ENCODE measurements around the gene INPP5A. TPM values are rescaled to one million over a fixed set of nuclear protein-coding genes. Genes with fewer than 3 reads are reported as not detected.

The INPP5A gene
- total RNA-seq, 1 donor from 2014 or later, result 45.2 TPM

- Mint-ChIP-seq H3K9me3 (ENCODE audit: unreplicated experiment) (no peaks in the 10 kb centered on the region), H3K27ac (ENCODE audit: unreplicated experiment) (no peak overlapping the region), H3K36me3 (ENCODE audit: low read depth, unreplicated experiment) (no peaks in the 10 kb centered on the region), H3K4me3 (ENCODE audit: unreplicated experiment) (no peak overlapping the region), H3K27me3 (ENCODE audit: unreplicated experiment) (peaks cover 6% of the 10 kb centered on the region), H3K4me1 (ENCODE audit: unreplicated experiment) (peaks cover 11% of the 10 kb centered on the region)
- no peak for TF ChIP-seq CTCF (IDR thresholded peaks at IDR 0.05; ENCODE audit: unreplicated experiment)
- DNase-seq (ENCODE audit: low spot score), result no peak
These were observed 25.4 kb downstream of the INPP5A start for GRCh38 chr10:132562916-132563456.

GRCh38 chr10:132563485-132564248 is 26.1 kb downstream of the INPP5A start:
- no peak overlapping the region for H3K27ac Mint-ChIP-seq (ENCODE audit: unreplicated experiment)
- no peaks in the 10 kb centered on the region for H3K9me3 Mint-ChIP-seq (ENCODE audit: unreplicated experiment)
- H3K36me3 Mint-ChIP-seq (ENCODE audit: low read depth, unreplicated experiment), result no peaks in the 10 kb centered on the region
- H3K27me3 Mint-ChIP-seq (ENCODE audit: unreplicated experiment), result peaks cover 6% of the 10 kb centered on the region
- no peak for DNase-seq (ENCODE audit: low spot score)
- no peak for TF ChIP-seq CTCF (IDR thresholded peaks at IDR 0.05; ENCODE audit: unreplicated experiment)
- no peak overlapping the region for H3K4me3 Mint-ChIP-seq (ENCODE audit: unreplicated experiment)
- H3K4me1 Mint-ChIP-seq (ENCODE audit: unreplicated experiment), result peaks cover 11% of the 10 kb centered on the region

GRCh38 chr10:132564249-132564605 is 26.6 kb downstream of the INPP5A start:
- no peak for DNase-seq (ENCODE audit: low spot score)
- Mint-ChIP-seq H3K27me3 (ENCODE audit: unreplicated experiment) (peaks cover 6% of the 10 kb centered on the region), H3K36me3 (ENCODE audit: low read depth, unreplicated experiment) (no peaks in the 10 kb centered on the region)

GRCh38 chr10:132564690-132565089 is 27.1 kb downstream of the INPP5A start:
- Mint-ChIP-seq H3K27me3 (ENCODE audit: unreplicated experiment) (peaks cover 6% of the 10 kb centered on the region), H3K4me3 (ENCODE audit: unreplicated experiment) (no peak overlapping the region), H3K4me1 (ENCODE audit: unreplicated experiment) (peaks cover 11% of the 10 kb centered on the region), H3K27ac (ENCODE audit: unreplicated experiment) (no peak overlapping the region), H3K36me3 (ENCODE audit: low read depth, unreplicated experiment) (no peaks in the 10 kb centered on the region), H3K9me3 (ENCODE audit: unreplicated experiment) (no peaks in the 10 kb centered on the region)
- no peak for DNase-seq (ENCODE audit: low spot score)
- no peak for TF ChIP-seq CTCF (IDR thresholded peaks at IDR 0.05; ENCODE audit: unreplicated experiment)

More at GRCh38 chr10:132564249-132564605, 26.6 kb downstream of the INPP5A start:
- Mint-ChIP-seq H3K9me3 (ENCODE audit: unreplicated experiment) (no peaks in the 10 kb centered on the region), H3K4me3 (ENCODE audit: unreplicated experiment) (no peak overlapping the region), H3K27ac (ENCODE audit: unreplicated experiment) (no peak overlapping the region), H3K4me1 (ENCODE audit: unreplicated experiment) (peaks cover 11% of the 10 kb centered on the region)
- no peak for TF ChIP-seq CTCF (IDR thresholded peaks at IDR 0.05; ENCODE audit: unreplicated experiment)

- Mint-ChIP-seq H3K27me3 (ENCODE audit: unreplicated experiment) (peaks cover 6% of the 10 kb centered on the region), H3K4me1 (ENCODE audit: unreplicated experiment) (peaks cover 11% of the 10 kb centered on the region), H3K9me3 (ENCODE audit: unreplicated experiment) (no peaks in the 10 kb centered on the region), H3K27ac (ENCODE audit: unreplicated experiment) (no peak overlapping the region), H3K36me3 (ENCODE audit: low read depth, unreplicated experiment) (no peaks in the 10 kb centered on the region), H3K4me3 (ENCODE audit: unreplicated experiment) (no peak overlapping the region)
- DNase-seq (ENCODE audit: low spot score), result no peak
- no peak for TF ChIP-seq CTCF (IDR thresholded peaks at IDR 0.05; ENCODE audit: unreplicated experiment)
These were observed 28.1 kb downstream of the INPP5A start for GRCh38 chr10:132565516-132566209.

All from endothelial cell (in vitro differentiated cells).